Activated T-helper 9 cell treated with anti-CD3 and anti-CD28 coated beads, Interleukin-2, amount 50 U/mL, for 16 hours (primary cell): ENCODE results near the gene FAM221B.

Experiments
- DNase-seq: peaks from one replicate; pipeline ENCODE4 v3.0.0-alpha.2; 2020; ENCODE audit warnings: low read depth

FAM221B gene, protein sequence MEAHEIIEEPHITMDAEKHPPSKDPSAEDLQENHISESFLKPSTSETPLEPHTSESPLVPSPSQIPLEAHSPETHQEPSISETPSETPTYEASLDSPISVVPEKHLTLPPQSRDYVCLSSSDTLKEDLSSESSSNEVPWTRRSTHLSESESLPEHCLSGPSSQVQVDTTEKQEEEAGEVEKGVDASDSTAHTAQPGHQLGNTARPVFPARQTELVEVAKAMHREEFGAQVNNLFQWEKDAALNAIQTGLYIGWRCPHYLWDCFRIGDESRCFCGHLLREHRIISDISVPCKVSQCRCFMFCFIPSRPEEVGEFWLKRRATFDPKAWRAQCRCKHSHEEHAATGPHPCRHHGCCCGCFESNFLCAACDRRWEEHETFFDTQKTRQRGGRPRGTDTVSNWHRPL

DNA sequence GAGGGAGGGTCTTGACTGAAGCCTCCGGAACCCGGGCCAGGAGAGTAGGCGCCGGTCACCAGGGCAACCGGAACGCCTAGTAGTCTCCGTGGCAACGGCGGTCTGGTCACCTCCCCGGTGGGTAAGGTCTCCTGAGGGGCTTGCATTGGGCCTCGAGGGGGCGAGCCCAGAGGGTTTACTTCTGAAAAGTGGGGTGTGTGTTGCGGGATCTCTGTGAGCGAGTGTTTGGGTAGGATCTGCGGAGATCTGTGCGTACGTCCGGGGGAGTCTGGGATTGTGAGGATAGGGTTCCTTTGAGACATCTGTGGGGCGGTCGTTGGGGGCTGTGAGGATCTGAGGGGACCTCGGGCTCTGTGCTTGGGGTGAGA lies at the start of gene FAM221B:
Gene FAM221B, minus strand, starts transcription at position 17 of the 368 bp plus-strand sequence. CDS start 2,571 bp downstream, outside the sequence.
- DNase-seq = no peak

- DNase-seq = no peak
These were observed 44.0 kb upstream of the FAM221B start for GRCh38 chr9:35872505-35872904.

DNA sequence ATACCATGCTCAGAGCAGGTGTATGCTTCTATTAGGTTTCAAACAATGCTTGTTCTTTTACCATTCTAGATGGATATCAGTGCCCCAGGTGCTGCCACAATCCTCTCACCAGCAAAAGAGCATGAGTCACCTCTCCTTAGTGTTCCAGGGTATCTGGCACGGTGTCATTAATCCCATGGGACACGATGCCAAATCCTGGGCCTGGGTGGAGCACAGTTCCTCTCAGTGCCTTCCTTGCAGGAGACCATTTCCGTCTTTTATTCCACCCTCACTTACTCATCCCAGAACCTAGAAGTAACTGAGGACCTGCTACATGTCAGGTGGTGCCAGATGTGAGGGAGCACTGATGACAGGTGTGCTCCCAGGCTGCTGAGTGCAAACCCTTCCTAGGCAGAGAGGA lies 43.0 kb upstream of the FAM221B start:
- no peak for DNase-seq

DNA sequence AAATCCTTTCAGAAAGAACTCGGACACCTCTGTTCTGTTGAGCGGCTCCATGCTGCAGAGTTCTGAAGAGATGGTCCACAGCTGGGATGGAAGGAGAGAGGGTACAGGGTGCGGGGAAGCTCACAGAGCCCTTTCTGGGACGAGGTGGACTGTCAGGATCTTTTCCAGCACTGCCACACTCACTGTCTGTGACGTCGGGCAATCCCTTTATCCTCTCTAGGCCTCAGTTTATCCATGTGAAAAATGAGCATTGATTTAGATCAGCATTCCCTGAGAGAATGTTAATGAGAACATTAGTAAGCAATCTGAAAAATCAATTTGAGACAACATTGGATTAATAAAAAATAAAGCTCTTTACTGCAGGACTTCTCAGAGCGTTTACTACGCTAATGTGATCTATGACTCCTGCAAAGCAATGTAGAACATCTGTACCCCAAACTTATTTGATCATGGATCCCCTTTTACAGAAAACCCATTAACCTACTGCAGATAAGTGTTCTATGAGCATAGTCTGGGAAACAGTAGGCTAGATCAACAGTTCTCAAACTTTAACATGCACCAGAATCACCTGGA lies 41.9 kb upstream of the FAM221B start, which contains the start of gene OR13J1:
Gene OR13J1, minus strand, starts transcription at position 51 of the 573 bp plus-strand sequence. Its CDS starts 0 bp downstream, at position 51.
- DNase-seq = no peak

- no peak for DNase-seq
These were observed 41.2 kb upstream of the FAM221B start for GRCh38 chr9:35869621-35870216.

GRCh38 chr9:35868933-35869332 lies 40.4 kb upstream of the FAM221B start:
- DNase-seq = no peak

DNA sequence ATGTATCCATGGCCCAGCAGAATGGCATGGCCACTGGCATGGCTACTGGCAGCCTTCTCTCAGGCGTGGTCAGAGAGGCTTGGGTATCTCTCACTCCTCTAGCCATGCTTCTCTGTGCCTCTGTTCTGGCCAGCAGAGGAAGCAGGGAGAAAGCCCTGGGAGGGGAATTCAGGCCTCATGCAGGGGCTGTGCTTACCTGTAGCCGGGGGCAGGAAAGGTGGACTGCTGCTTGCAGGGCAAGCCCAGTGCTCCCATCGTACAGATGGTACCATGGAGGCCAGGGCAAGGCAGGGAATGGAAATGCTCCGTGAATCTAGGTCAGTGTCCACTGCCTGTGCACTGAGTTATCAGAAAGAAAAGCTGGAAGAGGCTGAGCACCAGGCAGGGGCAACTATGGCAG lies 39.0 kb upstream of the FAM221B start:
- no peak for DNase-seq

DNA sequence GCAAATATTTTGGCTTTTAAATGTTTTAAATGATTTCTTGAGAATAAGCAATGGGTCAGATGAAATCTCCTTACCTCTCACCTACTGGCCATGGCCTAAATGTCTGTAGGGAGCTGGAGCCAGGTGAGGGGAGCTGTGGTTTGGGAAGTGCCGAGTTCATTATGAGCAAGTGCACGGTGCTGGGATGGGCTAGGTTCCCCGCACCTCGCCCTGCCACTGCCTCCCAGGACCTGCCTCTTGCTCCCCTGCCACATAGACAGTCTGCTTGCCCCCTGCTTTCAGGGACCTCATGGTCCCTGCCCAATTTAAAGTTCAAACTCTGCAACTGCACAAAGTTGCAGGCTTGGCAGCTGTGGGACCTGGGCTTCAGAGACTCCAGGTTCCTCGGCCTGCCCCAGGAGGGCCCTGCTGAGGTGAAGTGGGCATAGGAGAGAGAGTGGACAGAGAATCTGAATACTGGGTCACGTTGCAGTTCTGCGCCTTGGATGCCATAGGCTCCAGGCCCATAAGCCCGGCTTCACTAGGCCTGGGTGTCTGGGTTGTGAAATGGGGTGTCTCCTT lies 36.2 kb upstream of the FAM221B start:
- no peak for DNase-seq

- no peak for DNase-seq
These were observed 35.1 kb upstream of the FAM221B start for GRCh38 chr9:35863583-35863982.

DNA sequence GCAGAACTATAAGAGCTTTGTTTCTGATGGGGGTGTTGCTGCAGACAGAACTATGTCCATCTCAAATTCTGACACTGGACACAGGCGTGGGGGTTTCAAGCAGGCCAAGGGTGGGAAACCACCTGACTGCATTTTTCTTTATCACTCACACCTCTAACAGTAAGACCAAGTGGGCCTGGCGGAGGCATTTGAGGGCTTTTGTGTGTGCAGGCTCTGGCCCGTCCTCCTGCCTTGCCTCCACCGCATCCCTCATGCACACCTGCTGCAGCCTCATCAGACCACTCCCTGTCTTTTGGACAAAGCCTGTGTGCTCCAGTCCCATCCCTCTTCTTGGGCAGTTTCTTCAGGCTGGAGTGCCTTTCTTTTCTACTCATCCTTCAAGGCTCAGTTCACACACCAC lies 33.8 kb upstream of the FAM221B start:
- no peak for DNase-seq

DNA sequence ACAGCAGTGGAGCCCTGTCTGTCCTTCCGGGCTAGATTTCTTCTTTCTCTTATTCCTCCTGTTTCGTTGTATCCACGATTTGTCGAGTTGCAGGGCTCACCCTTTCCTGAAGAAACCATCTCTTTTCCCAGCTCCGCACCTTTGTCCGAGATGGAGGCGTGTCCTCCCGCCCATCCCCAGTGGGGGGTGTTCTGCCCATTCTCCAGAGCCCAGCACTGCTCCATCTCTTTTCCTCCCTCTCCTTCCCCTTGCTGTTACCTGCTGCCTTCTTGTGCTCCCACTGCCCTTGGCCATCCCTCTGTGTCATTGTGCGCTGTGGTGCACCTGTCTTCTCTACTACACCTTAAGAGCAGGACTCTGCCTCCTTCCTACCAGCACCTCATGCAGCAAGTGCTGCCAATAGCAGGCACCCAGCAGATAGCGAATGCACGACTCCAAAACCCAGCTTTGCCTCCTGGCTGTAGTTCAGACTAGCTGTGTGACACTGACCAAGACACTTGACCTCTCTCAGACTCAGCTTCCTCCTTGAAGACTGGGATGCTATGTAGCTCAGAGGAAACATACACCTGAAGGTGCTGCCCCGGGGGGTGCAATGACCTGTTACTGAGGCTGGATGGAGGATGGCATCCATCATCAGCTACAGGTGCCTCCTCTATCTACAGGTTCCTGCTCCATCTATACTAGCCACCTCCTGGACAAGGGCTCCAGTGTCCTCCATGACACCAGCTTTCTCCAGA lies 32.8 kb upstream of the FAM221B start:
- no peak for DNase-seq

GRCh38 chr9:35859990-35860339 lies 31.4 kb upstream of the FAM221B start:
- no peak for DNase-seq

GRCh38 chr9:35859310-35859989 lies 30.9 kb upstream of the FAM221B start:
- DNase-seq = no peak

GRCh38 chr9:35858458-35858857 lies 29.9 kb upstream of the FAM221B start:
- no peak for DNase-seq

- no peak for DNase-seq
These were observed 28.4 kb upstream of the FAM221B start for GRCh38 chr9:35856882-35857281.

DNA sequence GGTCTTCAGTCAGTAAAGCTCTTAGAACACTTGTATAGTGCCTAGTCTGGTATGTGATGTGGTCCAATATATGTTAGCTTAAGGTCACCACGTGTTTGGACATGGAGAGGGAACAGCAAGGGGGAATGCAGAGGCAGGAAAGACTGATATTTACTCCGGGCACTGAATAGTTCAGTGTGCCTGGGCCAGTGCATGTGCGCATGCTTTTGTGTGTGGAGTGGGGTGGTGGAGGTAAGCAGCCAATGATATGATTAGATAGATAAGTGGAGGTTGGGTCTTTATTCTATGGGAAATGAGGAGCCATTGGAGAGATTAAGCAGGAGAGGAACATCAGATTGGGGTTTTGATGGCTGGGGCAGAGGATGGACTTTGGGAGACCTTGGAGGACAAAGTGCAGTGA lies 27.7 kb upstream of the FAM221B start:
- DNase-seq = no peak

- no peak for DNase-seq
These were observed 25.7 kb upstream of the FAM221B start for GRCh38 chr9:35854091-35854762.

GRCh38 chr9:35852876-35853865 lies 24.6 kb upstream of the FAM221B start:
- no peak for DNase-seq

- DNase-seq = no peak
These were observed 23.8 kb upstream of the FAM221B start for GRCh38 chr9:35852267-35852815.
